BE2C (cell line): ENCODE measurements around the gene ALG8.

Experiments
- DNase-seq: peaks from one replicate; pipeline ENCODE4 v3.0.0-alpha.2; 2020
- H3K27me3 ChIP-seq: fragments of 250-450 bp; sonication (Bioruptor Pico); 2 replicates; pipeline ENCODE4 v1.5.1; 2020; ENCODE audit warnings: mild to moderate bottlenecking
- H3K36me3 ChIP-seq: fragments of 250-450 bp; sonication (Bioruptor Pico); 2 replicates; pipeline ENCODE4 v1.5.1; 2020; ENCODE audit warnings: mild to moderate bottlenecking
- H3K4me1 ChIP-seq: fragments of 250-450 bp; sonication (Bioruptor Pico); 2 replicates; pipeline ENCODE4 v1.5.1; 2020
- H3K4me3 ChIP-seq: 2 replicates; pipeline ENCODE4 v1.5.1; 2011; ENCODE audit warnings: low read depth, low read length
- H3K9me3 ChIP-seq: fragments of 250-450 bp; sonication (Bioruptor Pico); 2 replicates; pipeline ENCODE4 v1.5.1; 2020
- CTCF ChIP-seq: IDR thresholded peaks from 2 replicates; pipeline ENCODE4 v1.5.1; 2012; ENCODE audit warnings: mild to moderate bottlenecking, low read depth, low read length

The ALG8 gene

DNA sequence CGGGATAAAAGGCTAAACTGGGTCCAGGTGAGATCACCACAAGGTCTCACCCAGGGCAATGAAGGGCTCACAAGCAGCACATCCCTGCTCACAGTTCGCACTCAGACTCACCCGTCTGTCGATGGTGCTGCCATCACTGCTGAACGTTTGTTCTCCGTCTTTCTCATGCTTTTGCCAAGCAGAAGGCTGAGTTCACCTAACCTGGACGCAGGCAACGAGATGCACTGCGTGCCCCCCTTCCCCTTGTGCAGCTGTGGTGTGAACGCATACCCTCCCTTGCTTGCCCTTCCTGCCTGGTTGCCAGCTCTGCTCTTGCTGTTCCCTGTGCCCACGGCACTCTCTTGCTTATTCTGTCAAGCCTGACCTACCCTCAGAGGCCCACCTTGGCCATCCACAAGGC lies 31.0 kb upstream of the ALG8 start:
- Histone ChIP-seq H3K4me1 (peaks cover 29% of the 10 kb centered on the region), H3K9me3 (no peaks in the 10 kb centered on the region), H3K27me3 (no peaks in the 10 kb centered on the region), H3K4me3 (no peak overlapping the region), H3K36me3 (no peaks in the 10 kb centered on the region)
- TF ChIP-seq CTCF: no peak
- DNase-seq: no peak

GRCh38 chr11:78168539-78169477 lies 29.4 kb upstream of the ALG8 start:
- Histone ChIP-seq H3K9me3 (no peaks in the 10 kb centered on the region), H3K4me3 (0 out of 2 replicates have a peak overlapping the region, but pooled peaks have one; percentile 15), H3K4me1 (peaks cover 29% of the 10 kb centered on the region), H3K27me3 (no peaks in the 10 kb centered on the region), H3K36me3 (no peaks in the 10 kb centered on the region)
- DNase-seq: peak; percentile 94
- TF ChIP-seq CTCF: no peak

GRCh38 chr11:78166855-78167469 lies 27.5 kb upstream of the ALG8 start:
- Histone ChIP-seq H3K27me3 (no peaks in the 10 kb centered on the region), H3K4me1 (peaks cover 37% of the 10 kb centered on the region), H3K36me3 (no peaks in the 10 kb centered on the region), H3K4me3 (no peak overlapping the region), H3K9me3 (no peaks in the 10 kb centered on the region)
- TF ChIP-seq CTCF: no peak
- no peak for DNase-seq

- Histone ChIP-seq H3K4me1 (peaks cover 35% of the 10 kb centered on the region), H3K9me3 (no peaks in the 10 kb centered on the region), H3K27me3 (no peaks in the 10 kb centered on the region), H3K36me3 (no peaks in the 10 kb centered on the region), H3K4me3 (no peak overlapping the region)
- no peak for TF ChIP-seq CTCF
- DNase-seq: no peak
Measured at GRCh38 chr11:78164471-78164870, 25.0 kb upstream of the ALG8 start.

DNA sequence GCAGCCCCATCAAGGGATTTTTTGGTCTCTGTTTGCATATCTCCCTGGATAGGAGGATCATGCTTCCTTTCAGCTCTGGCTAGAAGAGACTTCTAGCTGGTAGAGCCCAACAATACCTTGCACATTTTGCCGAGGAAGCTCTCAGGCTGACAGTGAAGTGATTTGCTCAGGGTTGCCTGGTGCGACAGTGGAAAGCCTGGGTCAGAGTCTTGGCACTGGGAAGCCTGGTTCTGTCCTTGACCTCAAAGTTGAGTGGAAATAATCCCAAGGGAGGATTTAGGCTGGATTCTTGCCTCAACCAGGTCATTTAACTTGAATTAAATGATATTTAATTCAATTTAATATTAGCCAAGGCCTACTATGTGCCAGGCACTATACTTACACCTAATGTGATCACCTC lies 24.4 kb upstream of the ALG8 start:
- Histone ChIP-seq H3K4me1 (peaks cover 31% of the 10 kb centered on the region), H3K4me3 (no peak overlapping the region), H3K27me3 (no peaks in the 10 kb centered on the region), H3K36me3 (no peaks in the 10 kb centered on the region), H3K9me3 (no peaks in the 10 kb centered on the region)
- DNase-seq: no peak
- no peak for TF ChIP-seq CTCF

DNA sequence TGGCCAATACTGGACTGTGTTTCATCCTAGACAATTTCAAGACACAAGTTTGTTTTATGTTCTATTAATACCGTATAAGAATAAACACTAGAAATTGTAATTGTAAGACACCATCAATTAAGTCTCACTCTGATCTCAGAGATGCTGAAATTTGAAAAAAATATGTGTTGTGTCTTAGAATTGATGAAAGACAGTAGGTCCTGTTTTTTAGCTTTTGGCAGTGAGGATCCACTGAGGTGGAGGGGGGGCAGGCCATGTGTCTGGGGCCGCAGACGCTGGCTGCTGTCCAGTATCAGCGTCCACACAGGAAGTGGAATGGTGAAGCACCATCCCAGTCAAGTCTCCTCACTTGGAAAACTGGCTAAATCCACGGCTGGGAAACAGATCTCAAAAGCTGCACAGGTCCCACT lies 22.5 kb upstream of the ALG8 start:
- H3K4me1 ChIP-seq: peaks cover 16% of the 10 kb centered on the region
- no peaks in the 10 kb centered on the region for H3K27me3 ChIP-seq
- DNase-seq: no peak
- no peaks in the 10 kb centered on the region for H3K36me3 ChIP-seq
- no peak for TF ChIP-seq CTCF
- H3K4me3 ChIP-seq: no peak overlapping the region
- H3K9me3 ChIP-seq: no peaks in the 10 kb centered on the region
